ENCODE results near the gene SPPL2C. TPM values are rescaled to one million over a fixed set of nuclear protein-coding genes. Genes with fewer than 3 reads are reported as not detected.

Gene SPPL2C
- total RNA-seq, 1 experiment from 2014 or later, result not detected

DNA sequence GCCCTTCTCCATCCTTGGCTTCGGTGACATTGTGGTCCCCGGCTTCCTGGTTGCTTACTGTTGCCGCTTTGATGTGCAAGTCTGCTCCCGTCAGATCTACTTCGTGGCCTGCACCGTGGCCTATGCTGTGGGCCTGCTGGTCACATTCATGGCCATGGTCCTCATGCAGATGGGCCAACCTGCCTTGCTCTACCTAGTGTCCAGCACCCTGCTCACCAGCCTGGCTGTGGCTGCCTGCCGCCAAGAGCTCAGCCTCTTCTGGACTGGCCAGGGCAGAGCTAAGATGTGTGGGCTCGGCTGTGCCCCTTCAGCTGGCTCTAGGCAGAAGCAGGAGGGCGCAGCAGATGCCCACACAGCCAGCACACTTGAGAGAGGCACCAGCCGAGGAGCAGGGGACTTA is 1.5 kb downstream of the SPPL2C start:
- ChIA-PET CTCF (interaction anchor here (0.5 kb wide), 1 partner anchor 84 kb away, joined by 3 read pairs; no protein-coding TSS in a partner anchor), POLR2A (no interaction called here)
- no peak overlapping the region for H3K4me3 ChIP-seq (ENCODE audit: low read depth, low read length)
- Mint-ChIP-seq H3K36me3 (ENCODE audit: insufficient read depth, unreplicated experiment) (no peaks in the 10 kb centered on the region), H3K4me3 (ENCODE audit: unreplicated experiment) (no peak overlapping the region), H3K9me3 (ENCODE audit: unreplicated experiment) (no peaks in the 10 kb centered on the region), H3K27ac (ENCODE audit: unreplicated experiment) (no peak overlapping the region), H3K27me3 (ENCODE audit: insufficient read depth, unreplicated experiment) (peaks cover 12% of the 10 kb centered on the region), H3K4me1 (ENCODE audit: low read depth, unreplicated experiment) (no peaks in the 10 kb centered on the region)
- no peak for DNase-seq
- intact Hi-C loops (cut with micrococcal nuclease; ENCODE audit: unreplicated experiment), result no loop called here
- no peaks in the 10 kb centered on the region; the same call in 1 of the 2 replicates for H3K27me3 ChIP-seq (replicated peaks; ENCODE audit: control insufficient read depth, insufficient read depth, low read length)
- BruUV-seq (replicated peaks), result no TSS peak
- H3K4me1 ChIP-seq, result no peaks in the 10 kb centered on the region
- no peaks in the 10 kb centered on the region for H3K9me3 ChIP-seq
- TF ChIP-seq, protein P1, sequence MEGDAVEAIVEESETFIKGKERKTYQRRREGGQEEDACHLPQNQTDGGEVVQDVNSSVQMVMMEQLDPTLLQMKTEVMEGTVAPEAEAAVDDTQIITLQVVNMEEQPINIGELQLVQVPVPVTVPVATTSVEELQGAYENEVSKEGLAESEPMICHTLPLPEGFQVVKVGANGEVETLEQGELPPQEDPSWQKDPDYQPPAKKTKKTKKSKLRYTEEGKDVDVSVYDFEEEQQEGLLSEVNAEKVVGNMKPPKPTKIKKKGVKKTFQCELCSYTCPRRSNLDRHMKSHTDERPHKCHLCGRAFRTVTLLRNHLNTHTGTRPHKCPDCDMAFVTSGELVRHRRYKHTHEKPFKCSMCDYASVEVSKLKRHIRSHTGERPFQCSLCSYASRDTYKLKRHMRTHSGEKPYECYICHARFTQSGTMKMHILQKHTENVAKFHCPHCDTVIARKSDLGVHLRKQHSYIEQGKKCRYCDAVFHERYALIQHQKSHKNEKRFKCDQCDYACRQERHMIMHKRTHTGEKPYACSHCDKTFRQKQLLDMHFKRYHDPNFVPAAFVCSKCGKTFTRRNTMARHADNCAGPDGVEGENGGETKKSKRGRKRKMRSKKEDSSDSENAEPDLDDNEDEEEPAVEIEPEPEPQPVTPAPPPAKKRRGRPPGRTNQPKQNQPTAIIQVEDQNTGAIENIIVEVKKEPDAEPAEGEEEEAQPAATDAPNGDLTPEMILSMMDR (IDR thresholded peaks at IDR 0.05; ENCODE audit: insufficient read depth in 1 of 2, low read depth in 1 of 2, low read length in 1 of 2, severe bottlenecking in 1 of 2, unreplicated experiment in 1 of 2), result no peak
- no peaks in the 10 kb centered on the region for H3K36me3 ChIP-seq (ENCODE audit: control insufficient read depth, insufficient read depth, low read length)

DNA sequence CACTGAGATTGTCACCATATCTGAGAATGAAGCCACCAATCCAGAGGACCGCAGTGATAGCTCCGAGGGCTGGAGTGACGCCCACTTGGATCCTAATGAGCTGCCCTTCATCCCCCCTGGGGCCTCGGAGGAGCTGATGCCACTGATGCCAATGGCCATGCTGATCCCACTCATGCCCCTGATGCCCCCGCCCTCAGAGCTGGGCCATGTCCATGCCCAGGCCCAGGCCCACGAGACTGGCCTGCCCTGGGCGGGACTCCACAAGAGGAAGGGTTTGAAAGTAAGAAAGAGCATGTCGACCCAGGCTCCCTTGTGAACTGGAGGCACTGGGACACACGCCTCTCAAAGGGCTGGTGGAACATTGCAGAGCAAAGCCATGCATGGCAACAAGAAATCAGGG is 2.0 kb downstream of the SPPL2C start:
- CTCF ChIA-PET, result interaction anchor here (0.5 kb wide), 1 partner anchor 84 kb away, joined by 3 read pairs; no protein-coding TSS in a partner anchor
- BruUV-seq (replicated peaks), result no TSS peak
- intact Hi-C loops (cut with micrococcal nuclease; ENCODE audit: unreplicated experiment), result no loop called here

DNA sequence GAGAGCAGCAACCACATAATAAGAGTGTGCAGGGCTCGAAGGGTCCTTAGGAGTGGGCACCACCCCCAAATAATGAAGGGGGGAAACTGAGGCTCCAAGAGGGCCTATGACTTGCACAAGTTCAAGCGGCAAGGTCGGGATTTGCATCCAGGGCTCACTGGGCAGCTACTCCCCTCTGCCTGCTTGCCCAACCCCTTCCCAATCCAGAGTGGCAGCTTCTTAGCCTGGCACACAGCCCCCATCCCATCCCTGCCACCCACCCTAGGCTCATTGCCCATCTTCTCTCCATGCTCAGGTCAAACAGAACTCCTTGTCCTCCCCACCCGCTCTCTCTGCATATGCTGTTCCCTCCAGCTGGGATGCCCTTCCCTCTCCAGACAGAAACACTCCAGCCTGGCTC is 2.4 kb downstream of the SPPL2C start:
- H3K27me3 Mint-ChIP-seq (ENCODE audit: insufficient read depth, unreplicated experiment), result peaks cover 12% of the 10 kb centered on the region
- Histone ChIP-seq H3K9me3 (no peaks in the 10 kb centered on the region), H3K36me3 (ENCODE audit: control insufficient read depth, insufficient read depth, low read length) (no peaks in the 10 kb centered on the region), H3K27me3 (replicated peaks; ENCODE audit: control insufficient read depth, insufficient read depth, low read length) (no peaks in the 10 kb centered on the region; the same call in 1 of the 2 replicates), H3K4me1 (no peaks in the 10 kb centered on the region), H3K4me3 (ENCODE audit: low read depth, low read length) (no peak overlapping the region)
- no peak overlapping the region for H3K27ac Mint-ChIP-seq (ENCODE audit: unreplicated experiment)
- ChIA-PET CTCF (no interaction called here), POLR2A (no interaction called here)
- TF ChIP-seq, protein P1 (IDR thresholded peaks at IDR 0.05; ENCODE audit: insufficient read depth in 1 of 2, low read depth in 1 of 2, low read length in 1 of 2, severe bottlenecking in 1 of 2, unreplicated experiment in 1 of 2), result no peak
- H3K4me1 Mint-ChIP-seq (ENCODE audit: low read depth, unreplicated experiment), result no peaks in the 10 kb centered on the region
- H3K4me3 Mint-ChIP-seq (ENCODE audit: unreplicated experiment), result no peak overlapping the region
- no TSS peak for BruUV-seq (replicated peaks)
- H3K9me3 Mint-ChIP-seq (ENCODE audit: unreplicated experiment), result no peaks in the 10 kb centered on the region
- no peak for DNase-seq
- intact Hi-C loops (cut with micrococcal nuclease; ENCODE audit: unreplicated experiment), result no loop called here
- no peaks in the 10 kb centered on the region for H3K36me3 Mint-ChIP-seq (ENCODE audit: insufficient read depth, unreplicated experiment)

More for the DNA sequence above, 2.0 kb downstream of the SPPL2C start:
- Histone ChIP-seq H3K4me1 (no peaks in the 10 kb centered on the region), H3K4me3 (ENCODE audit: low read depth, low read length) (no peak overlapping the region), H3K9me3 (no peaks in the 10 kb centered on the region), H3K27me3 (replicated peaks; ENCODE audit: control insufficient read depth, insufficient read depth, low read length) (no peaks in the 10 kb centered on the region; the same call in 1 of the 2 replicates), H3K36me3 (ENCODE audit: control insufficient read depth, insufficient read depth, low read length) (no peaks in the 10 kb centered on the region)
- TF ChIP-seq, protein P1 (IDR thresholded peaks at IDR 0.05; ENCODE audit: insufficient read depth in 1 of 2, low read depth in 1 of 2, low read length in 1 of 2, severe bottlenecking in 1 of 2, unreplicated experiment in 1 of 2), result no peak
- Mint-ChIP-seq H3K36me3 (ENCODE audit: insufficient read depth, unreplicated experiment) (no peaks in the 10 kb centered on the region), H3K27me3 (ENCODE audit: insufficient read depth, unreplicated experiment) (peaks cover 12% of the 10 kb centered on the region), H3K27ac (ENCODE audit: unreplicated experiment) (no peak overlapping the region), H3K4me1 (ENCODE audit: low read depth, unreplicated experiment) (no peaks in the 10 kb centered on the region), H3K4me3 (ENCODE audit: unreplicated experiment) (no peak overlapping the region), H3K9me3 (ENCODE audit: unreplicated experiment) (no peaks in the 10 kb centered on the region)
- POLR2A ChIA-PET, result no interaction called here
- no peak for DNase-seq

Measured in Caco-2 (cell line).